ENCODE measurements around the gene YEATS4. TPM values are rescaled to one million over a fixed set of nuclear protein-coding genes. Genes with fewer than 3 reads are reported as not detected.

YEATS4 gene
- total RNA-seq, 1 experiment from 2014 or later = 20.9 TPM

- BruUV-seq (replicated peaks) = no TSS peak
- intact Hi-C loops (cut with micrococcal nuclease; ENCODE audit: unreplicated experiment) = no loop called here
- Histone ChIP-seq H3K27ac (ENCODE audit: low read length) (no peak overlapping the region), H3K36me3 (ENCODE audit: control insufficient read depth, insufficient read depth, low read length) (no peaks in the 10 kb centered on the region), H3K9me3 (ENCODE audit: control insufficient read depth, insufficient read depth, low read depth, low read length) (no peaks in the 10 kb centered on the region), H3K4me3 (ENCODE audit: low read depth in 2 of 2, low read length in 2 of 2) (no peak overlapping the region), H3K4me1 (ENCODE audit: control insufficient read depth, insufficient read depth, low read length) (0 out of 2 replicates have a peak, but pooled peaks cover 4% of the 10 kb centered on the region), H3K27me3 (ENCODE audit: control insufficient read depth, insufficient read depth, low read length) (no peaks in the 10 kb centered on the region)
- in situ Hi-C loops (cut with HindIII; ENCODE audit: low pct_unique_long_range_greater_than_20kb, low sequenced_read_pairs) = no loop called here
- ChIA-PET CTCF (interaction anchor here (0.5 kb wide), 1 partner anchor 21 kb away, joined by 9 read pairs; no protein-coding TSS in a partner anchor), POLR2A (no interaction called here)
- ATAC-seq (no peak), DNase-seq (ENCODE audit: low read depth, low spot score) (no peak)
- TF ChIP-seq, protein P1, sequence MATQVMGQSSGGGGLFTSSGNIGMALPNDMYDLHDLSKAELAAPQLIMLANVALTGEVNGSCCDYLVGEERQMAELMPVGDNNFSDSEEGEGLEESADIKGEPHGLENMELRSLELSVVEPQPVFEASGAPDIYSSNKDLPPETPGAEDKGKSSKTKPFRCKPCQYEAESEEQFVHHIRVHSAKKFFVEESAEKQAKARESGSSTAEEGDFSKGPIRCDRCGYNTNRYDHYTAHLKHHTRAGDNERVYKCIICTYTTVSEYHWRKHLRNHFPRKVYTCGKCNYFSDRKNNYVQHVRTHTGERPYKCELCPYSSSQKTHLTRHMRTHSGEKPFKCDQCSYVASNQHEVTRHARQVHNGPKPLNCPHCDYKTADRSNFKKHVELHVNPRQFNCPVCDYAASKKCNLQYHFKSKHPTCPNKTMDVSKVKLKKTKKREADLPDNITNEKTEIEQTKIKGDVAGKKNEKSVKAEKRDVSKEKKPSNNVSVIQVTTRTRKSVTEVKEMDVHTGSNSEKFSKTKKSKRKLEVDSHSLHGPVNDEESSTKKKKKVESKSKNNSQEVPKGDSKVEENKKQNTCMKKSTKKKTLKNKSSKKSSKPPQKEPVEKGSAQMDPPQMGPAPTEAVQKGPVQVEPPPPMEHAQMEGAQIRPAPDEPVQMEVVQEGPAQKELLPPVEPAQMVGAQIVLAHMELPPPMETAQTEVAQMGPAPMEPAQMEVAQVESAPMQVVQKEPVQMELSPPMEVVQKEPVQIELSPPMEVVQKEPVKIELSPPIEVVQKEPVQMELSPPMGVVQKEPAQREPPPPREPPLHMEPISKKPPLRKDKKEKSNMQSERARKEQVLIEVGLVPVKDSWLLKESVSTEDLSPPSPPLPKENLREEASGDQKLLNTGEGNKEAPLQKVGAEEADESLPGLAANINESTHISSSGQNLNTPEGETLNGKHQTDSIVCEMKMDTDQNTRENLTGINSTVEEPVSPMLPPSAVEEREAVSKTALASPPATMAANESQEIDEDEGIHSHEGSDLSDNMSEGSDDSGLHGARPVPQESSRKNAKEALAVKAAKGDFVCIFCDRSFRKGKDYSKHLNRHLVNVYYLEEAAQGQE (IDR thresholded peaks at IDR 0.05; ENCODE audit: insufficient read depth in 1 of 2, low read depth in 2 of 2, low read length in 1 of 2) = no peak
- TF ChIP-seq TCF7L2 (IDR thresholded peaks at IDR 0.05; ENCODE audit: low read depth, low read length) = no peak
These were observed 51.0 kb downstream of the YEATS4 start for GRCh38 chr12:69410571-69410970.

GRCh38 chr12:69412655-69413054 is 53.1 kb downstream of the YEATS4 start:
- H3K4me1 ChIP-seq (ENCODE audit: control insufficient read depth, insufficient read depth, low read length) = no peaks in the 10 kb centered on the region
- in situ Hi-C loops (cut with HindIII; ENCODE audit: low pct_unique_long_range_greater_than_20kb, low sequenced_read_pairs) (no loop called here), intact Hi-C loops (cut with micrococcal nuclease; ENCODE audit: unreplicated experiment) (no loop called here)
- ATAC-seq (no peak), DNase-seq (ENCODE audit: low read depth, low spot score) (no peak)
- CTCF ChIA-PET = no interaction called here
- no peaks in the 10 kb centered on the region for H3K27me3 ChIP-seq (ENCODE audit: control insufficient read depth, insufficient read depth, low read length)
- no peaks in the 10 kb centered on the region for H3K9me3 ChIP-seq (ENCODE audit: control insufficient read depth, insufficient read depth, low read depth, low read length)
- no peak overlapping the region for H3K4me3 ChIP-seq (ENCODE audit: low read depth in 2 of 2, low read length in 2 of 2)
- POLR2A ChIA-PET = no interaction called here
- H3K36me3 ChIP-seq (ENCODE audit: control insufficient read depth, insufficient read depth, low read length) = no peaks in the 10 kb centered on the region
- no TSS peak for BruUV-seq (replicated peaks)
- no peak for TF ChIP-seq SIN3A (IDR thresholded peaks at IDR 0.05; ENCODE audit: borderline replicate concordance, insufficient read depth, low read depth, low read length)
- no peak for TF ChIP-seq POLR2AphosphoS5 (IDR thresholded peaks at IDR 0.05; ENCODE audit: low read depth, low read length)
- no peak for TF ChIP-seq TCF7L2 (IDR thresholded peaks at IDR 0.05; ENCODE audit: low read depth, low read length)
- TF ChIP-seq, protein P1 (IDR thresholded peaks at IDR 0.05; ENCODE audit: insufficient read depth in 1 of 2, low read depth in 2 of 2, low read length in 1 of 2) = no peak
- TF ChIP-seq, protein P2, sequence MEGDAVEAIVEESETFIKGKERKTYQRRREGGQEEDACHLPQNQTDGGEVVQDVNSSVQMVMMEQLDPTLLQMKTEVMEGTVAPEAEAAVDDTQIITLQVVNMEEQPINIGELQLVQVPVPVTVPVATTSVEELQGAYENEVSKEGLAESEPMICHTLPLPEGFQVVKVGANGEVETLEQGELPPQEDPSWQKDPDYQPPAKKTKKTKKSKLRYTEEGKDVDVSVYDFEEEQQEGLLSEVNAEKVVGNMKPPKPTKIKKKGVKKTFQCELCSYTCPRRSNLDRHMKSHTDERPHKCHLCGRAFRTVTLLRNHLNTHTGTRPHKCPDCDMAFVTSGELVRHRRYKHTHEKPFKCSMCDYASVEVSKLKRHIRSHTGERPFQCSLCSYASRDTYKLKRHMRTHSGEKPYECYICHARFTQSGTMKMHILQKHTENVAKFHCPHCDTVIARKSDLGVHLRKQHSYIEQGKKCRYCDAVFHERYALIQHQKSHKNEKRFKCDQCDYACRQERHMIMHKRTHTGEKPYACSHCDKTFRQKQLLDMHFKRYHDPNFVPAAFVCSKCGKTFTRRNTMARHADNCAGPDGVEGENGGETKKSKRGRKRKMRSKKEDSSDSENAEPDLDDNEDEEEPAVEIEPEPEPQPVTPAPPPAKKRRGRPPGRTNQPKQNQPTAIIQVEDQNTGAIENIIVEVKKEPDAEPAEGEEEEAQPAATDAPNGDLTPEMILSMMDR (IDR thresholded peaks at IDR 0.05) = no peak
- H3K27ac ChIP-seq (ENCODE audit: low read length) = no peak overlapping the region

Measured in Panc1 (cell line).